H1 (cell line): ENCODE measurements around the gene FARS2. TPM values are rescaled to one million over a fixed set of nuclear protein-coding genes. Genes with fewer than 3 reads are reported as not detected.

Experiments used
- CTCF ChIA-PET: fragments of 300-600 bp; sonication (Branson Sonifier 250); formaldehyde crosslinking; loops from one replicate; lab custom pipeline; 2021; ENCODE audit not compliant: partially characterized antibody; lab: Charles Lee
- POLR2A ChIA-PET: fragments of 300-600 bp; sonication (Branson Sonifier 250); formaldehyde crosslinking; loops from one replicate; lab custom pipeline; 2021; ENCODE audit warnings: inconsistent platforms; ENCODE audit not compliant: partially characterized antibody; lab: Charles Lee
- DNase-seq, 2 experiments: peaks; one replicate each; pipeline versions ENCODE4 v3.0.0 to v3.0.0-alpha.2; 2010 to 2022; ENCODE audit warnings: low spot score in 2 of 2, low read depth in 1 of 2, mixed read lengths in 1 of 2
- FAIRE-seq: peaks from 2 replicates; lab custom pipeline; 2011; peaks lifted over from hg19 to GRCh38; lab: Jason Lieb, UNC
- H2AFZ ChIP-seq: 2 replicates; pipeline ENCODE4 v1.8.1; 2012; ENCODE audit warnings: low read length, inconsistent platforms
- H2AK5ac ChIP-seq: 2 replicates; pipeline ENCODE4 v1.6.1; 2013; ENCODE audit warnings: low read depth, low read length
- H2BK120ac ChIP-seq: replicated peaks from 2 replicates; pipeline ENCODE3; 2013; ENCODE audit warnings: low read depth, low read length, inconsistent platforms
- H2BK12ac ChIP-seq: 2 replicates; pipeline ENCODE4 v1.6.1; 2013; ENCODE audit warnings: low read depth, low read length
- H2BK15ac ChIP-seq: 2 replicates; pipeline ENCODE4 v1.6.1; 2013; ENCODE audit warnings: low read length
- H2BK20ac ChIP-seq: 2 replicates; pipeline ENCODE4 v1.6.1; 2013; ENCODE audit warnings: low read length
- H2BK5ac ChIP-seq: 2 replicates; pipeline ENCODE4 v1.6.1; 2013; ENCODE audit warnings: low read depth, low read length
- H3K14ac ChIP-seq: 2 replicates; pipeline ENCODE4 v1.6.1; 2013; ENCODE audit warnings: inconsistent platforms; ENCODE audit not compliant: insufficient read length
- H3K18ac ChIP-seq: 2 replicates; pipeline ENCODE4 v1.6.1; 2013; ENCODE audit warnings: low read length; ENCODE audit errors: extremely low read depth
- H3K23ac ChIP-seq: 2 replicates; pipeline ENCODE4 v1.6.1; 2013; ENCODE audit warnings: inconsistent platforms; ENCODE audit not compliant: insufficient read length
- H3K23me2 ChIP-seq: 2 replicates; pipeline ENCODE4 v1.6.1; 2013; ENCODE audit warnings: low read depth, low read length
- H3K27ac ChIP-seq: 2 replicates; pipeline ENCODE4 v1.6.1; 2011; ENCODE audit warnings: low read depth, low read length, inconsistent platforms
- H3K27me3 ChIP-seq, 4 experiments: replicated peaks in 1 of 4; 1 replicate in 1 of 4; 2 replicates in 3 of 4; pipeline versions ENCODE4 v1.6.1 to v1.8.1; 2011 to 2013; ENCODE audit warnings: low read length in 3 of 4, mild to moderate bottlenecking in 3 of 4, inconsistent platforms in 2 of 4, mixed read lengths in 2 of 4, moderate library complexity in 1 of 4; ENCODE audit not compliant: control insufficient read depth in 3 of 4, insufficient read depth in 3 of 4; ENCODE audit errors: extremely low read depth in 1 of 4
- H3K36me3 ChIP-seq, 4 experiments: 2 replicates each; pipeline versions ENCODE4 v1.6.1 to v1.8.1; 2011 to 2013; ENCODE audit warnings: mild to moderate bottlenecking in 4 of 4, low read length in 3 of 4, moderate library complexity in 2 of 4, control low read depth in 1 of 4, inconsistent platforms in 1 of 4; ENCODE audit not compliant: insufficient read depth in 4 of 4, control insufficient read depth in 2 of 4
- H3K4ac ChIP-seq: replicated peaks from 2 replicates; pipeline ENCODE3; 2013; ENCODE audit warnings: low read length, low read depth, mixed read lengths, inconsistent platforms; ENCODE audit not compliant: insufficient read length
- H3K4me1 ChIP-seq, 4 experiments: replicated peaks in 1 of 4; 1 replicate in 1 of 4; 2 replicates in 3 of 4; pipeline versions ENCODE4 v1.6.1 to v1.8.1; 2011 to 2013; ENCODE audit warnings: low read length in 3 of 4, inconsistent platforms in 2 of 4, mixed read lengths in 1 of 4; ENCODE audit not compliant: insufficient read depth in 4 of 4, control insufficient read depth in 3 of 4
- H3K4me2 ChIP-seq, 2 experiments: 2 replicates each; pipeline versions ENCODE4 v1.6.1 to v1.8.1; 2011 to 2013; ENCODE audit warnings: low read depth in 2 of 2, low read length in 2 of 2, control low read depth in 1 of 2, inconsistent platforms in 1 of 2, mild to moderate bottlenecking in 1 of 2; ENCODE audit not compliant: insufficient read depth in 1 of 2
- H3K4me3 ChIP-seq, 4 experiments: fragments of 200-600, 300-600 bp in 1 of 4; sonication (generic), shearing (Covaris generic), sonication (Bioruptor Twin) in 1 of 4; 2 replicates each; pipeline versions ENCODE4 v1.5.1 to v1.8.1; 2011 to 2016; ENCODE audit warnings: low read length in 4 of 4, low read depth in 3 of 4, control low read depth in 2 of 4, inconsistent platforms in 2 of 4, mild to moderate bottlenecking in 2 of 4, mixed read lengths in 1 of 4, moderate library complexity in 1 of 4; ENCODE audit not compliant: insufficient read depth in 2 of 4; ENCODE audit errors: extremely low read depth in 1 of 4
- H3K56ac ChIP-seq: replicated peaks from 2 replicates; pipeline ENCODE3; 2013; ENCODE audit warnings: low read depth, mild to moderate bottlenecking, mixed read lengths, low read length, inconsistent platforms; ENCODE audit not compliant: insufficient read length
- H3K79me1 ChIP-seq: 2 replicates; pipeline ENCODE4 v1.6.1; 2013; ENCODE audit warnings: low read depth, low read length, control low read depth
- H3K79me2 ChIP-seq, 2 experiments: 2 replicates each; pipeline versions ENCODE4 v1.6.1 to v1.8.1; 2012 to 2013; ENCODE audit warnings: low read length in 2 of 2, mild to moderate bottlenecking in 2 of 2, inconsistent platforms in 1 of 2; ENCODE audit not compliant: insufficient read depth in 2 of 2, control insufficient read depth in 1 of 2
- H3K9ac ChIP-seq, 4 experiments: replicated peaks in 1 of 4; 1 replicate in 1 of 4; 2 replicates in 3 of 4; pipeline versions ENCODE4 v1.6.1 to v1.8.1; 2011 to 2013; ENCODE audit warnings: low read depth in 3 of 4, low read length in 3 of 4, control low read depth in 2 of 4, mild to moderate bottlenecking in 2 of 4, moderate library complexity in 2 of 4, inconsistent platforms in 1 of 4; ENCODE audit errors: extremely low read depth in 1 of 4
- H3K9me3 ChIP-seq, 2 experiments: 2 replicates each; pipeline versions ENCODE4 v1.6.1 to v1.8.1; 2012 to 2013; ENCODE audit warnings: mild to moderate bottlenecking in 2 of 2, moderate library complexity in 2 of 2, control low read depth in 1 of 2, inconsistent platforms in 1 of 2, low read depth in 1 of 2, low read length in 1 of 2, mixed read lengths in 1 of 2; ENCODE audit not compliant: insufficient read depth in 2 of 2
- H4K20me1 ChIP-seq, 2 experiments: replicated peaks in 1 of 2; 2 replicates each; pipeline versions ENCODE3 to v1.8.1; 2011 to 2013; ENCODE audit warnings: inconsistent platforms in 2 of 2, low read length in 2 of 2, mild to moderate bottlenecking in 1 of 2; ENCODE audit not compliant: insufficient read depth in 2 of 2, control insufficient read depth in 1 of 2
- H4K5ac ChIP-seq: 2 replicates; pipeline ENCODE4 v1.6.1; 2013; ENCODE audit warnings: low read length, low read depth, mixed read lengths, inconsistent platforms; ENCODE audit not compliant: insufficient read length
- H4K8ac ChIP-seq: 2 replicates; pipeline ENCODE4 v1.8.0; 2013; ENCODE audit warnings: mild to moderate bottlenecking, moderate library complexity, low read length, inconsistent platforms; ENCODE audit not compliant: insufficient read depth; ENCODE audit errors: extremely low read depth
- H4K91ac ChIP-seq: replicated peaks from 2 replicates; pipeline ENCODE3; 2013; ENCODE audit warnings: low read length, mixed read lengths, inconsistent platforms; ENCODE audit not compliant: insufficient read length
- EP300 ChIP-seq, 2 experiments: IDR thresholded peaks; 1 replicate in 1 of 2; 2 replicates in 1 of 2; pipeline ENCODE4 v1.6.1; 2011 to 2012; ENCODE audit warnings: low read depth in 2 of 2, low read length in 2 of 2, mild to moderate bottlenecking in 2 of 2, borderline replicate concordance in 1 of 2, inconsistent platforms in 1 of 2, moderate library complexity in 1 of 2
- YY1 ChIP-seq: IDR thresholded peaks from 2 replicates; pipeline ENCODE4 v1.6.1; 2011; ENCODE audit warnings: low read depth, mild to moderate bottlenecking, low read length
- polyA plus RNA-seq, 7 experiments: library from polyadenylated mRNA; depleted of rRNA in 3 of 7; stranded (reverse) in 5 of 7; unstranded in 2 of 7; fragments of >200 nt in 5 of 7; fragments of 200-250 nt in 2 of 7; gene quantifications; 1 replicate in 5 of 7; 2 replicates in 1 of 7; 4 replicates in 1 of 7; pipeline versions ENCODE4 v1.2.1 to v1.2.3, GENCODE V29; 2011 to 2013; ENCODE audit warnings: missing spikeins in 2 of 7, mixed read lengths in 2 of 7
- total RNA-seq: library from RNA; stranded (reverse); fragmentation: NEBNext Ultra II Directional; extraction: Animal tissue kit (Norgen Biotek cat#: 25700); gene quantifications from 2 replicates; pipeline ENCODE4 v1.2.1, GENCODE V29; 2021

Gene FARS2
- total and polyA plus RNA-seq, 2 of the 8 experiments (the other 6 are each of a cell fraction or from before 2014, with no cell fraction given), result 11.7 to 14.4 TPM

GRCh38 chr6:5518936-5519491 lies 257.7 kb downstream of the FARS2 start:
- Histone ChIP-seq H3K4me2 (no peak overlapping the region), H4K91ac (no peak overlapping the region), H3K56ac (no peak overlapping the region), H3K18ac (no peak overlapping the region), H3K27me3 (no peaks in the 10 kb centered on the region), H2AK5ac (no peak overlapping the region), H3K9me3 (no peaks in the 10 kb centered on the region), H3K79me2 (no peaks in the 10 kb centered on the region), H3K79me1 (no peaks in the 10 kb centered on the region), H3K4ac (no peak overlapping the region), H2BK20ac (no peak overlapping the region), H3K9ac (no peak overlapping the region), H3K4me1 (no peaks in the 10 kb centered on the region), H2BK12ac (no peak overlapping the region), H3K27ac (no peak overlapping the region), H3K4me3 (no peak overlapping the region), H4K20me1 (no peaks in the 10 kb centered on the region), H3K23me2 (no peaks in the 10 kb centered on the region), H3K14ac (no peak overlapping the region), H2BK120ac (no peak overlapping the region), H2BK5ac (no peak overlapping the region), H3K36me3 (no peaks in the 10 kb centered on the region), H3K23ac (no peak overlapping the region), H2AFZ (no peak overlapping the region), H4K5ac (no peak overlapping the region), H2BK15ac (no peak overlapping the region), H4K8ac (no peak overlapping the region)
- ChIA-PET CTCF (interaction anchor here (0.6 to 2.9 kb wide), 4 partner anchors 10 to 97 kb away, joined by 3 to 10 read pairs (median 4); no protein-coding TSS in a partner anchor), POLR2A (no interaction called here)
- no peak for FAIRE-seq
- DNase-seq, result no peak
- TF ChIP-seq EP300 (IDR thresholded peaks at IDR 0.05; ENCODE audit: borderline replicate concordance in 1 of 2, low read depth in 2 of 2, low read length in 2 of 2) (no peak), YY1 (no peak)
